Heart left ventricle (tissue), 16 donors: ENCODE measurements around the gene PRPF19. TPM values are rescaled to one million over a fixed set of nuclear protein-coding genes. Genes with fewer than 3 reads are reported as not detected.

ENCODE experiments used
- ATAC-seq, 4 donors: fragments of 200-7000 bp; cut with Tn5 transposase; one replicate each; pipeline ENCODE4 v1.9.1; 2020 to 2022; ENCODE audit warnings: moderate library complexity in 4 of 4, mild to moderate bottlenecking in 3 of 4, moderate number of reproducible peaks in 1 of 4
- DNase-seq, 5 donors: peaks; one replicate each; pipeline ENCODE4 v3.0.0-alpha.2; 2020
- H3K27ac ChIP-seq, 12 donors: fragments of 200-600 bp; sonication (generic) in 4 of 12; one replicate each; pipeline versions ENCODE4 v1.5.0 to v1.8.0; 2016 to 2022; ENCODE audit warnings: mild to moderate bottlenecking in 2 of 12
- H3K27me3 ChIP-seq, 9 donors: fragments of 200-600 bp; sonication (generic) in 2 of 9; one replicate each; pipeline versions ENCODE4 v1.5.1 to v1.8.0; 2016 to 2022; ENCODE audit warnings: mild to moderate bottlenecking in 3 of 9
- H3K36me3 ChIP-seq, 9 donors: fragments of 200-600 bp; sonication (generic) in 2 of 9; one replicate each; pipeline versions ENCODE4 v1.5.0 to v1.8.0; 2018 to 2022; ENCODE audit warnings: mild to moderate bottlenecking in 2 of 9
- H3K4me1 ChIP-seq, 12 donors: fragments of 200-600 bp; sonication (generic) in 4 of 12; one replicate each; pipeline versions ENCODE4 v1.5.0 to v1.8.0; 2016 to 2022; ENCODE audit warnings: mild to moderate bottlenecking in 3 of 12
- H3K4me3 ChIP-seq, 12 donors: fragments of 200-600 bp; sonication (generic) in 4 of 12; one replicate each; pipeline versions ENCODE4 v1.5.0 to v1.8.0; 2017 to 2022; ENCODE audit warnings: mild to moderate bottlenecking in 9 of 12, moderate library complexity in 4 of 12
- H3K9me3 ChIP-seq, 12 donors: fragments of 200-600 bp; sonication (generic) in 4 of 12; one replicate each; pipeline versions ENCODE4 v1.5.0 to v1.8.0; 2016 to 2022; ENCODE audit warnings: mild to moderate bottlenecking in 1 of 12
- POLR2A ChIP-seq, 2 donors: fragments of 450-650 bp; IDR thresholded peaks; one replicate each; pipeline ENCODE4 v1.6.1; 2017; ENCODE audit warnings: antibody characterized with exemption in 2 of 2, mild to moderate bottlenecking in 2 of 2, moderate library complexity in 2 of 2
- WGBS, 4 donors: extraction: QIAGEN DNeasy Blood & Tissue Kit in 2 of 4; methylation state at CpG; one replicate each; pipeline versions ENCODE4 v1.1.5 to v1.1.7; 2013 to 2018; 5-methylcytosine and 5-hydroxymethylcytosine counted together
- intact Hi-C, 10 donors: fragments of 100-400 bp; cut with DNase I; formaldehyde crosslinking; loops; one replicate each; pipeline versions ENCODE4 v1.11.1 to v1.14.2; 2022
- polyA plus RNA-seq, 2 donors: library from polyadenylated mRNA; stranded (reverse); fragments of 200-250 nt; gene quantifications; one replicate each; pipeline ENCODE4 v1.2.3, GENCODE V29; 2013
- total RNA-seq, 9 donors: library from RNA; depleted of rRNA in 2 of 9; stranded (reverse); fragments of >200 nt in 2 of 9; fragmentation: NEBNext Ultra II Directional in 3 of 9; extraction: Animal tissue kit (Norgen Biotek cat#: 25700) in 3 of 9; gene quantifications; one replicate each; pipeline versions ENCODE4 v1.1.0 to v1.2.4, GENCODE V29; 2016 to 2023
- TF ChIP-seq, protein P1 (sequence below), 12 donors: fragments of 200-600 bp; sonication (generic) in 4 of 12; IDR thresholded peaks; one replicate each; pipeline versions ENCODE4 v1.5.0 to v1.8.0; 2018 to 2022; ENCODE audit warnings: antibody characterized with exemption in 12 of 12, mild to moderate bottlenecking in 5 of 12
- donor health status: ischemic (EF 13 %, LVEDD 7.1; RV severe dilation, severe dysfunction).
- donor health status: healthy with polysubstance abuse.
- donor health status: DM: no; HTN: yes; CAD: no.
- donor health status: DM: no; HTN: no; CAD: no.
- donor health status: ischemic (EF 25% LVEDD 6.9; RV normal size, moderate dysfunction).
- donor health status: ischemic (EF 25% LVEDD 5.7; RV mildly dilated, moderate dysfunction).
- donor health status: healthy.
- donor health status: DM: yes; HTN: yes; CAD: no.
- donor health status: ischemic (EF 35%, LVEDD 5.7; RV mildly dilated, moderate dysfunction).
- donor health status: nonischemic (EF 11% LVEDD 7.7; RV severe dilation, severe dysfunction).
- donor health status: DM: yes; HTN: yes; CAD: no.
- donor health status: PGD.
- donor health status: ischemic (EF 29% LVEDD 5.4; RV normal size, mild dysfunction).
- donor health status: nonischemic (EF 23%, LVEDD 6.1; RV moderate dilation, normal function).

Gene PRPF19
- total and polyA plus RNA-seq, 11 donors: 30.8 to 72.0 (median 40.8) TPM

DNA sequence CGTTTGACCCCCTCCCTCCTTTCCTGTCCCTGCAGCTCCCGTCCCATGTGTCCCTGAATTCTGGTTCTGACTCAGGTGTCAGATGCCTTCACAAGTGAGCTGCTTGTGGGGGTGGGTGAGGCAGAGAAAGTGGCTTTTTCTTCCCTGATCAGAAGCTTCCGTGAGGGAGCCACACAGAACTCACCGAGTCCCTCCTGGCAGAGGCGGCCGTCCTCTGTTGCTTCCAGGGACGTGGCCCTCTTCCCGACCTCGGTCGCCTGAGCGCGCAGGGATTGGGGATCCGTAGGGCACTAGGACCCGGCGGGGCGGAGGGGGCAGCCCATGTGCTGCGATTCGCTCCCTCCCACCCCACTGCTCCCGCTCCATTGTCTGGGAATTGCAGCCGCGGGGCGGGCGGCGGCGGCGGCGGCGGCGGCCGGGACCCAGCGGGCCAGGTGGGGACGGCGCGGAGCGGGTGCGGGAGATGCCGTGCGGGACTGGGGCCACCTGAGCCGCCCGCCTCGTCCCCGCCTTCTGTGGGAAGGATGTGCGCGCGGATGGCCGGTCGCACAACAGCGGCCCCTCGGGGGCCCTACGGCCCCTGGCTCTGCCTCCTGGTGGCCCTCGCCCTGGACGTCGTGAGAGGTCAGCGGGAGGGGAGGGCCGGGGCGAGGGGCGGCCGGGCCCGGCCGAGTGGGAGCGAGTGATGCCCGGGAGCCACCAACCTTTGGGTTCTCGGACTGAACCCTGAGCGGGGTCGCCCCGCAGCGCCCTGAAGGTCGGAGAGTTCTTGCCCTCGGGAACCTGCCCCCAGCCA, 17.9 kb upstream of the PRPF19 start, which contains the start of gene TMEM132A:
TMEM132A (plus strand) TSS at position 351 of the 796 bp plus-strand sequence; CDS start at position 525, 174 bp downstream.
- peak within 1 kb of the TSS in 8 of 12 donors; percentile 13 to 63 (median 45) for H3K27ac ChIP-seq
- WGBS, 4 donors: 1 to 2% (median 1%) methylated on average over 19 to 69 of the region's 69 CpGs
- peaks cover 0 to 35% (median 0%) of the 10 kb centered on the region in 9 donors for H3K27me3 ChIP-seq
- ATAC-seq (peak; percentile 72 to 90 (median 85)), DNase-seq (peak; percentile 73 to 84 (median 82))
- peaks cover 0 to 30% (median 17%) of the 10 kb centered on the region in 12 donors for H3K4me1 ChIP-seq
- intact Hi-C loops: loop anchor here in 1 of 10 donors (5.0 kb wide), 1 partner anchor 203 kb away; no protein-coding TSS in a partner anchor
- TF ChIP-seq, protein P1, sequence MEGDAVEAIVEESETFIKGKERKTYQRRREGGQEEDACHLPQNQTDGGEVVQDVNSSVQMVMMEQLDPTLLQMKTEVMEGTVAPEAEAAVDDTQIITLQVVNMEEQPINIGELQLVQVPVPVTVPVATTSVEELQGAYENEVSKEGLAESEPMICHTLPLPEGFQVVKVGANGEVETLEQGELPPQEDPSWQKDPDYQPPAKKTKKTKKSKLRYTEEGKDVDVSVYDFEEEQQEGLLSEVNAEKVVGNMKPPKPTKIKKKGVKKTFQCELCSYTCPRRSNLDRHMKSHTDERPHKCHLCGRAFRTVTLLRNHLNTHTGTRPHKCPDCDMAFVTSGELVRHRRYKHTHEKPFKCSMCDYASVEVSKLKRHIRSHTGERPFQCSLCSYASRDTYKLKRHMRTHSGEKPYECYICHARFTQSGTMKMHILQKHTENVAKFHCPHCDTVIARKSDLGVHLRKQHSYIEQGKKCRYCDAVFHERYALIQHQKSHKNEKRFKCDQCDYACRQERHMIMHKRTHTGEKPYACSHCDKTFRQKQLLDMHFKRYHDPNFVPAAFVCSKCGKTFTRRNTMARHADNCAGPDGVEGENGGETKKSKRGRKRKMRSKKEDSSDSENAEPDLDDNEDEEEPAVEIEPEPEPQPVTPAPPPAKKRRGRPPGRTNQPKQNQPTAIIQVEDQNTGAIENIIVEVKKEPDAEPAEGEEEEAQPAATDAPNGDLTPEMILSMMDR (IDR thresholded peaks at IDR 0.05): peak in 1 of 12 donors; percentile 5
- peak in 1 of 2 donors; percentile 45 for TF ChIP-seq POLR2A (IDR thresholded peaks at IDR 0.05)
- peak within 1 kb of the TSS; percentile 34 to 88 (median 70) for H3K4me3 ChIP-seq
- H3K36me3 ChIP-seq: peaks cover 2 to 40% (median 35%) of the 10 kb centered on the region in 9 donors
- H3K9me3 ChIP-seq: no peaks in the 10 kb centered on the region

DNA sequence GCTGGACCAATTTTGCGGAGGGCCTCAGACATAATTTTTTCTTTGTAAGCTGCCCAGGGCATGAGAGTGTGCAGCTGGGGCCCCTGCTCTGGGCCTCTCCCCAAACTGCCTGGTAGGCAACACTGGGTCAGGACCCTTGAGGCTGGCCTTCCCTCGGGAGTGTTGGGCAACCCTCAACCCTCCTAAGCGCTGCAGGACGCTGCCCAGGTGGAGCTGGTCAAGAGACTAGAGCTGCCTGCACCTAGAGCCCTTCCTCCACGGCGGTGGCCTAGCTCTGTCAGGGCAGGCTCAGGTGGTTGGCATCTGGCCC, 17.4 kb upstream of the PRPF19 start:
- peaks cover under 1 to 35% (median 22%) of the 10 kb centered on the region in 12 donors for H3K4me1 ChIP-seq
- peak overlapping the region in 1 of 12 donors; percentile 63 for H3K27ac ChIP-seq
- H3K4me3 ChIP-seq: peak overlapping the region in 9 of 12 donors; percentile 63 to 88 (median 77)
- DNase-seq: no peak
- ATAC-seq: peak in 2 of 4 donors; percentile 9 to 16
- peaks cover 0 to 35% (median 0%) of the 10 kb centered on the region in 9 donors for H3K27me3 ChIP-seq
- TF ChIP-seq, protein P1 (IDR thresholded peaks at IDR 0.05): no peak
- TF ChIP-seq POLR2A (IDR thresholded peaks at IDR 0.05): no peak
- H3K36me3 ChIP-seq: peaks cover 2 to 40% (median 35%) of the 10 kb centered on the region in 9 donors
- H3K9me3 ChIP-seq: no peaks in the 10 kb centered on the region
- WGBS, 4 donors: 44 to 56% (median 51%) methylated on average over 4 to 6 of the region's 6 CpGs
- intact Hi-C loops: loop anchor here in 1 of 10 donors (5.0 kb wide), 1 partner anchor 204 kb away; no protein-coding TSS in a partner anchor

DNA sequence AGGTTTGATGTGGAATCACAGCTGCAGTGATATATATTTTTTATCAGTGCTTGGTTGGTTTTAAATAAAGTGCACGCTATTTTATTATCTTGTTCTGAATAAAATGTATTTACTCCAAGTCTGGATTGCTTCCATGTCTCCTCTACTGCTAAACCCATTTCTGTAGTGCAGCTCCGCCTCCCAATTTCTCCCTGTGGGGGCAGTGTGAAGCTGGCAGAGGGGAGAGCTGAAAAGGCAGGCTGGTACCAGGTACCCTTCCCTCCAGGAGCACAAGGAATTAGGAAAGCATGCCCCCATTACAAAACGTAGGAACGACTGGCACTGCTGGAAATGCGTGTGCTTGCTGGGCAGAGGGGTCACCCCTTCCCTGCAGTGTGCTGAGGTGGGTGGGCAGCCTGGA, 16.9 kb upstream of the PRPF19 start:
- ATAC-seq (no peak), DNase-seq (no peak)
- H3K27ac ChIP-seq: no peak overlapping the region
- 79 to 84% (median 81%) methylated on average over 5 of the region's 5 CpGs for WGBS, 4 donors
- H3K4me1 ChIP-seq: peaks cover 5 to 40% (median 26%) of the 10 kb centered on the region in 12 donors
- no peaks in the 10 kb centered on the region for H3K9me3 ChIP-seq
- intact Hi-C loops: loop anchor here in 1 of 10 donors (5.0 kb wide), 1 partner anchor 204 kb away; no protein-coding TSS in a partner anchor
- H3K4me3 ChIP-seq: no peak overlapping the region
- H3K36me3 ChIP-seq: peaks cover 2 to 40% (median 35%) of the 10 kb centered on the region in 9 donors
- no peak for TF ChIP-seq POLR2A (IDR thresholded peaks at IDR 0.05)
- TF ChIP-seq, protein P1 (IDR thresholded peaks at IDR 0.05): no peak
- H3K27me3 ChIP-seq: peaks cover 0 to 35% (median 0%) of the 10 kb centered on the region in 9 donors

DNA sequence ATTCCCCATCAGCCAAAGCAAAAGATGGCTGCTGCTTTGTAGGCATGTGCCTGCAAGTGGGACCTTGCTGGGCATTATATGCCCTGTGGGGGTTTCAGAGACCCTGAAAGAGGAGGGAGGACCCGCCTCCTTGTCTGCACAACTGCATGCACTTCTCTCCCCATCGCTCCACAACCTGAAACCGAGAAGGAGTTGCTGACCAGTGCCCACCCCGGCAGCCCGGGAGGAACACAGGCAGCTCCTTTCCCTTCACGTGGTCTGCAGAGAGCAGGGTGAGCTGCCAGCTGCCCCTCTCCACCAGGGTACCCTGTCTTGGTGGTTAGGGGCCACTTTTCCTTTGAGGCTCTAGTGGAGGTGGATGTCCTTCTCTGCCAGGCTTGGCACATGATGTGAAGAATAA, 16.5 kb upstream of the PRPF19 start:
- TF ChIP-seq POLR2A (IDR thresholded peaks at IDR 0.05): no peak
- TF ChIP-seq, protein P1 (IDR thresholded peaks at IDR 0.05): no peak
- peaks cover 2 to 40% (median 35%) of the 10 kb centered on the region in 9 donors for H3K36me3 ChIP-seq
- no peak overlapping the region for H3K27ac ChIP-seq
- peaks cover 0 to 35% (median 0%) of the 10 kb centered on the region in 9 donors for H3K27me3 ChIP-seq
- DNase-seq (no peak), ATAC-seq (no peak)
- H3K4me3 ChIP-seq: no peak overlapping the region
- intact Hi-C loops: loop anchor here in 1 of 10 donors (5.0 kb wide), 1 partner anchor 204 kb away; no protein-coding TSS in a partner anchor
- peaks cover 5 to 44% (median 29%) of the 10 kb centered on the region in 12 donors for H3K4me1 ChIP-seq
- WGBS, 4 donors: 84 to 88% (median 86%) methylated on average over 6 of the region's 6 CpGs
- H3K9me3 ChIP-seq: no peaks in the 10 kb centered on the region
